Rectal smooth muscle tissue (tissue), 1 donor: ENCODE results near the gene PKNOX2.

Source experiments
- H3K27ac ChIP-seq: one replicate; pipeline ENCODE4 v1.7.0; 2013; ENCODE audit warnings: low read depth, low read length, inconsistent platforms
- H3K27me3 ChIP-seq: one replicate; pipeline ENCODE4 v1.7.0; 2013; ENCODE audit warnings: low read length; ENCODE audit not compliant: control insufficient read depth, insufficient read depth
- H3K36me3 ChIP-seq: one replicate; pipeline ENCODE4 v1.7.0; 2013; ENCODE audit warnings: low read length; ENCODE audit not compliant: control insufficient read depth, insufficient read depth
- H3K4me1 ChIP-seq: one replicate; pipeline ENCODE4 v1.7.0; 2013; ENCODE audit warnings: low read length; ENCODE audit not compliant: control insufficient read depth, insufficient read depth
- H3K4me3 ChIP-seq: one replicate; pipeline ENCODE4 v1.7.0; 2013; ENCODE audit warnings: low read length
- H3K9ac ChIP-seq: one replicate; pipeline ENCODE4 v1.7.0; 2013; ENCODE audit warnings: low read length

Gene PKNOX2

DNA sequence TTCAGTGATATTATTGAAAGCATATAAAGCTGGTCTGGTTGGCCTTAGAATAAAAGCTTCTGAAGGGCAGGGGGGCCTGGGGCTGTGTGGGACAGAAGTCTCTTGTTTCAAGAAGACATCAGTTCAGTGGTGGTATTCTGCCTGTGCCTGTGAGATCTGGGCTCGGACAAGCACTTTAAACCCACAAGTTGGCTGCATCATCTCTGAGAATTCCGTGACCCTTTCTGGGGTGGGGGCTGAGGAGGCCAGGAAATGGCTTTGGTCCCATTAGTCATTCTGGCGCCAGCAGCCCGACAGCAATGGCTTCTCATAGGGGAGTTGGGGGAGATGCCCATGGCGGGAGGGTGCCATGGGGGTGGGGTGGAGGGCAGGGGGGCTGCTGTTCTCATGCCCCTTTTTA lies 104.1 kb downstream of the PKNOX2 start:
- H3K27me3 ChIP-seq, result no peaks in the 10 kb centered on the region
- no peak overlapping the region for H3K4me3 ChIP-seq
- H3K36me3 ChIP-seq, result no peaks in the 10 kb centered on the region
- H3K4me1 ChIP-seq, result peaks cover 2% of the 10 kb centered on the region
- H3K27ac ChIP-seq, result no peak overlapping the region
- no peak overlapping the region for H3K9ac ChIP-seq

DNA sequence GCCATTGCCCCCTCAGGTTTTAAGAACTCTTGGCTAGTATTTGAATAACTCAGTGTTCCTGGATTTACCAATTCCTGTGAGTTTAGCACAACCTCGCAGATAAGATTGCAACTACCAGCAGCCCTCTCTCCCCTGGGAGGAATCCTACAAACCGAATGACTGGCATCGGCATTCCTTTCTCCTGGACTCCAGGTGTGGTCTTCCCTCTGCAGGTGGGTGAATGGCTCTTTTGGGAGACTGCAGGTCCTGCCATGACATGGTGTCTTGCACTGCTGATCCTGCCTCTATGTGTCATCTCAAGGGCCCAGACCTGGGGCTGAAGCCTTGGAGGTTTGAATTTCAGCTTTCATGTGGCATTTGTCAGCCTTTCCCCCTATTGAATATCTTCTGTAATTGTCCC lies 105.6 kb downstream of the PKNOX2 start:
- H3K4me1 ChIP-seq, result peaks cover 2% of the 10 kb centered on the region
- H3K9ac ChIP-seq, result no peak overlapping the region
- no peak overlapping the region for H3K4me3 ChIP-seq
- no peak overlapping the region for H3K27ac ChIP-seq
- no peaks in the 10 kb centered on the region for H3K27me3 ChIP-seq
- no peaks in the 10 kb centered on the region for H3K36me3 ChIP-seq

DNA sequence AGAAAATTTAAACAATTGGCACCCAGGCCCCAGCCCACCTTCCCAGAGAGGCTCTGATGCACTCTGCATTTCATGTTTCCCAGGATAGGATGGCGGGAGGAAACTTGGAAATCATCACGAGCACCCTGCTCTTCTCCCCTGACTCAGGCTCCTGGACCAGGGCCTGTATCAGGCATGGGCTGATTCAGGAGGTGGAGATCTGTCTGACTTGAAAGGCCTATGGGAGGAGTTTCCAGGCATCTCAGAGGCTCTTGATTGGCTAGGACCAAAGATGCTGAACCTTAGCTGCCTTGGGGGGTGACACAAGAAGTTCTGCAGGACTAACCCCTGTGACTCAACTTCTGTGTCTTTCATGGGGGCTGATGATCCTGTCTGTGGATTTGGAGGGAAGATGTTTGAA lies 106.2 kb downstream of the PKNOX2 start:
- no peaks in the 10 kb centered on the region for H3K27me3 ChIP-seq
- no peak overlapping the region for H3K9ac ChIP-seq
- H3K4me1 ChIP-seq, result peaks cover 2% of the 10 kb centered on the region
- no peaks in the 10 kb centered on the region for H3K36me3 ChIP-seq
- no peak overlapping the region for H3K27ac ChIP-seq
- H3K4me3 ChIP-seq, result no peak overlapping the region

DNA sequence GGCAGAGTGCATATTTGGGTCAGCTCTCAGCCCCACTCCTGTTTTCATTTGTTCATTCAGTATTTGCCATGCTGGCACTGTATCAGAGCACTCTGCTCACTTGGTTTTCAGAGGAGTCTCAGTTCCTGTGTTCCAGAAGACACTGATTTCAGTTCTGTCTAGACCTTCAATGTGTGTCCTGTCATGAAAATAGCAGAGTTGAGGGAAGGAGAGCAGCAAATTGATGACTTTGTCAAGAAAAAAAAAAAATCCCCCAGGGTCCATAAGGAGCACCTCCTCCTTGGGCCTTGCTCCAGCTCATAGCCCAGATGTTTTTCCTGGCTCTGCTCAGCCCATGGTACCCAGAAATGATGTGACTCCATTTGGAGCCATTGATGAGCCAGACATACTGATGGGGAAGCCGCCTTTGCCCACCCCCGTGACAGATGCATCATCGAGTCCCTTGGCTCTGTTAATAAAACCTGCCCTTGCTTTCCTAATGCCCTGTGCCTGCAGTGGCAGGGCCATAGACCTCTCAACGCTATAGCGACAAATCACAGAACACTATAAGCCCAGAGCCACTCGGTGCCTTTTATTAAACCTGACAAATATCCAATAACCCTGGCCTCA lies 107.0 kb downstream of the PKNOX2 start:
- no peaks in the 10 kb centered on the region for H3K36me3 ChIP-seq
- no peak overlapping the region for H3K27ac ChIP-seq
- no peak overlapping the region for H3K4me3 ChIP-seq
- H3K9ac ChIP-seq, result no peak overlapping the region
- peaks cover 2% of the 10 kb centered on the region for H3K4me1 ChIP-seq
- no peaks in the 10 kb centered on the region for H3K27me3 ChIP-seq

DNA sequence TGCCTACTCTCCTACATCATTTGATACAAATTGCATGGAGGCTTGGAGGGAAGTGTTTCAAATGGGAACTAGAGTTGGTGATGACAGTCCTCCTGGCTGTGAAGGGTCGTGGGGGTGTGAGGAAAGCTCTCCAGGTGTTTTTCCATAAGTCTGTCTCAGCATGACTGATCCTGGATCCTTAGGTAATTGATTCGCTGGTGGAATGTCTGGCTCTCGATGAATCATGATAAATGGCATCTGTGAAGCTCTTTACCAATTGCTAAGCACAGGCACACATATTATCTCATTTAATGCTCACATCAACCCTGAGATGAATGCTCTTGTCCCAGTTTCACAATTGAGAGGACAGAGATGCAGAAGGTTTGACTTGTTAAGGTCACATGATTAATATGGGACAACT lies 107.5 kb downstream of the PKNOX2 start:
- Histone ChIP-seq H3K4me1 (peaks cover 2% of the 10 kb centered on the region), H3K9ac (no peak overlapping the region), H3K27ac (no peak overlapping the region)

DNA sequence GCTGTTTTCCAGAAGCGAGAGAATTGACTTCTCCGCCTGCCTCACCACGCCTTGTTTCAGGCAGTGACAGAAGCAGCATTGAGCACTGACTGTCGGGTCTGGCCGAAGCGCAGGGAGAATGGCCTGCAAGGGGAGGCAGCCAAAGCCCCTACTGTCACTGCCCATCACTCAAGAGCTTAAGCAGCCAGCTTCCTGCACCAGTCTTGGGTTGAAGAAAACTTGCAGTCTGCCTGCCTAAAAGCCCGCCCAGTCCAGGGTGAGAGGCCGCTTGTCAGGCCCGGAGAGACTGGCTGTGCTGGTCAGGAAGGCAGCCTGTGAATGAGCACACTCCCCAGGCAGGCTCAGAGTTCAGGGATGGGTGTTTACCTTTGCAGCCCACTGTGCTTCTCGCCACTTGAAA lies 108.3 kb downstream of the PKNOX2 start:
- Histone ChIP-seq H3K27me3 (no peaks in the 10 kb centered on the region), H3K4me1 (peaks cover 2% of the 10 kb centered on the region), H3K36me3 (no peaks in the 10 kb centered on the region), H3K4me3 (no peak overlapping the region), H3K27ac (no peak overlapping the region), H3K9ac (no peak overlapping the region)

More for the DNA sequence above, 107.5 kb downstream of the PKNOX2 start:
- Histone ChIP-seq H3K4me3 (no peak overlapping the region), H3K27me3 (no peaks in the 10 kb centered on the region), H3K36me3 (no peaks in the 10 kb centered on the region)

DNA sequence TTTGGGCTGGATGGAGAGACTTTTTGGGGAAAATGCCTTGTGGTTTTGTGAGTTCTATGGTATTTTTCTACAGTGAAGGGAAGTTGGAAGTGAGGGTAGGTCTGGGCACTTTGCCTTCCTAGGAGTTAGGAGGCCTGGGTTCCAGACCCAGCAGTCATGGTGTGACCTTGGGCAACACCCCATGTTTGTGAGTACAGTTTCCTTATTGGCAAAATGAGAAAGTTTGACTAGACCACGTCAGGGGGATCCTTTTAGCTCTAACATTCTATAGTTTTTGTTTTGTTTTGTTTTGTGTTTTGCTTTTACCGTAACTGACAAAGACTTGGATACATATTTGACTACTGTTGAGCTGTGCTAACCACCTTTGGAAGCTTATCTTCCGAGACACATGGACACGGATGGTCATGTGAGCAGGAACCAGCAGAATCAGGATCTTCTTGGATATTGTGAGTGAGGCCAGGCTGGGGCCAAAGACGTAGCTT lies 109.0 kb downstream of the PKNOX2 start:
- Histone ChIP-seq H3K36me3 (no peaks in the 10 kb centered on the region), H3K4me1 (peaks cover 2% of the 10 kb centered on the region), H3K4me3 (no peak overlapping the region), H3K9ac (no peak overlapping the region), H3K27me3 (no peaks in the 10 kb centered on the region), H3K27ac (no peak overlapping the region)

DNA sequence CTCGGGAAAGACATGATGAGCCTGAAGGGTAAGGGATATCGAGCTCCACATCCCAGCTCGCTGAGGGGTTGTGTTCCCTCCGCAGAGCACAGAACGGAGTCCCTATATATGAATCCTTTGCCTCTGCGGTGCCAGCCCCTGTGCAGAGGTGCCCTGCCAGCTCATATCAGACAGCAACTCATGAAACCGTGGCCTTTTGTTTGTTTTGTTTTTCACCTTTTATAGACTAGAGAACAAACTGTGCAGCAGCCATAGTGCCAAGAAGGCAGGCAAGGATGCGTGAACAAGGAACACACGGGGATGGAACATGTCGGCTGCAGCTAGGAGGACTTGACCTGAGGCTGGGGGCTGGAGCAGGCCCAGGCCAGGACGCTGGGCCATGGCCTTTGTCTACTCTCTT lies 109.8 kb downstream of the PKNOX2 start:
- no peak overlapping the region for H3K4me3 ChIP-seq
- H3K4me1 ChIP-seq, result peaks cover 2% of the 10 kb centered on the region
- no peak overlapping the region for H3K27ac ChIP-seq
- no peaks in the 10 kb centered on the region for H3K27me3 ChIP-seq
- H3K36me3 ChIP-seq, result no peaks in the 10 kb centered on the region
- H3K9ac ChIP-seq, result no peak overlapping the region

DNA sequence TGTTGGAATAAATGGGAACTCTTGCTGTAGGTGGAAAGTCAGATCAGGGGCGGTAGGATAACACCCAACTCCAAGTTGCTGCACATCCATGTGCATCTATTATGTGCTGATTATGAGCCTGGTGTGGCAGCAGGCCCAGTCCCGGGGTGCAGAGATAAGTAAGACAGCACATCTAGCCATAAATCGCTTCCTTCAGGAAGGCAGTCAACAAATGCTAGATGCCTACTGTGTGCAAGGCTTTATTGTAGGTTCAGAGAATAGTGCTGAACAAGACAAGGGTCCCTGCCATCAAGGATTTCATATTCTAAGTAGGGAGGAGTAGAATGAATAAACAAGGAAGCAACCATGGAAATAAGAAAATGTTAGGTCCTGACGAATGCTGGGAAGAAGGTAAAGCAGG lies 110.2 kb downstream of the PKNOX2 start:
- no peak overlapping the region for H3K9ac ChIP-seq
- no peak overlapping the region for H3K4me3 ChIP-seq
- no peaks in the 10 kb centered on the region for H3K27me3 ChIP-seq
- no peaks in the 10 kb centered on the region for H3K36me3 ChIP-seq
- peaks cover 2% of the 10 kb centered on the region for H3K4me1 ChIP-seq
- no peak overlapping the region for H3K27ac ChIP-seq

DNA sequence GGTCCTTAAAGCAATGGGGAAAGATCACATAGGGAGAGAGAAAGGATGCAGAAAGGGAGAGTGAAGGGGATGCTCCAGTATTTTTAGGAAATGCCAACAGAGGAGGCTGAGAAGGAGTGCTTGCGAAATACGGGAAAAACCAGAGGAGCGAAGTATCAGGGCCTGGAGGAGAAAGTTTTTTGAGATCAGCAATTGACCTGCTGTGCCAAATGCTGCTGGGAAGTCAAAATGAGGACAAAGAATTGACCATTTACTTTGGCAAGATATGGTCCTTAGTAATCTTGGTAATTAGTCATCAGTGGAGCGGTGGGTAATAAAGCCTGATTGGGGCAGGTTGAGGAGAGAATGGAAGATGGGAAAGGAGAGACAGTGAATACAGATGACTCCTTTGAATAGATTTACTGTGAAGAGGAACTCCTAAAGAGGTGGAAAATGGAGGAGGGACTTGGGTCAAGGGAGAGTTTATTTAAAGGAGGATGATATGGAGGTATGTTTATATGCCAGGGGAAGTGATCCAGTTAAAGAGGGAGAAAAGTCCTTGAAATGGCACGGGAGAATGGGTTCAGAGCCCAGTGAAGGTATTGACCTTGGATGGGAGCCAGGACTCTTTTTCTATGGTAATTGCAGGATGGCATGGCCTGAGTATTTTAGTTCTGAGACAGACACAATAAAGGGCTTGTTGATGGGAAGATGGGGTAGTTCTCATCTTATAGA lies 111.5 kb downstream of the PKNOX2 start:
- H3K36me3 ChIP-seq, result no peaks in the 10 kb centered on the region
- H3K4me3 ChIP-seq, result no peak overlapping the region
- peaks cover 2% of the 10 kb centered on the region for H3K4me1 ChIP-seq
- no peak overlapping the region for H3K27ac ChIP-seq
- no peak overlapping the region for H3K9ac ChIP-seq
- no peaks in the 10 kb centered on the region for H3K27me3 ChIP-seq

DNA sequence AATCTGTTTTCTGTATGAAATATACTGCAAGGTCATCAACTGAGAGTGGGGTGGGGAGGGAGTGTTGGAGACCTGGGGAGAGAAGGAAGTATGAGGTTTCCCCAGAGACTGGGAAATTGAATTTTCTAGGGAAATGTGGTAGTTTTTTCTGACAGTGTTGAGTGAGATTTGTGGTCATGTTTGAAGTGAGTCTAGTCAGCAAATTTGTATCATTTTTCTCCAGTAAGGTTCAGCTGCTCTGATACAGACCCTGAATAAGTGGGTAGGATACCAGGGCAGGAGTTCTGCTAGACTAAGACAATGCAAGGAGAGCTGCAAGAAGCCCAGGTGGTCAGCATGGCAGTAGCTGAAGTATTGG lies 112.0 kb downstream of the PKNOX2 start:
- H3K4me3 ChIP-seq, result no peak overlapping the region
- no peak overlapping the region for H3K9ac ChIP-seq
- H3K36me3 ChIP-seq, result no peaks in the 10 kb centered on the region
- peaks cover 2% of the 10 kb centered on the region for H3K4me1 ChIP-seq
- no peaks in the 10 kb centered on the region for H3K27me3 ChIP-seq
- no peak overlapping the region for H3K27ac ChIP-seq

DNA sequence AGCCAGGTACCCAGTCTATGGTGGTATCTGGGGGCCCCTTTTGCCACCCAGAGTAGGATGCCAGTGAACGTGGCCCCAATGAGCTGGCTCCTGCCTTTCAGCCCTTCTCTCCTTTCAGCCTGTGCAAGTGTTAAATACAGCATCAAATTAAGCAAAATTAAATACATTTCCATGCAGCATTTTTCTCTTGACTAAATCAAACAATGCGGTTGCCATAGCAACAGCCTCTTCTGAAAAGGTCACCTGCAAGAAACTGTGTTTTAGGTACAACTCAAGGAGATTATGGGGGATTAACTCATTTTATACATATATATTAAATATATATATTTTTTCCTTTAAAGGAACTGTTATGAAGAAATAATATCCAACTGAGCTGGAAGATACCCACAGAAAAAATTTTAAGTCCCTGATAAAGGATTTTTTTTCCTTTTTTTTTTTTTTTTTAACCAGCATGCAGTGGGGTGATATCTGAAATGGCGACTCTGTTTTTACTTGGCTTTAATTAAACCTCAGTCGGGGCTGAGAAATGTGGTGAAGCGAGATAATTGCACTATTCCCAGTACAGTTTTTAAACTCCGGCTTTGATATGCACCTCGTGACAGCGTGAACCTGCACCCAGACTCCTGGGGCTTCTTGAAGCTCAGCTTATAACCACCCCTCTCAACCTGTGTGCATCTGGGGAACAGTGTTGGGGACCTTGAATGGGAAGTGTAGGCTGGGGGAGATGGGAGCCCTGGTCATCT lies 115.3 kb downstream of the PKNOX2 start:
- Histone ChIP-seq H3K36me3 (no peaks in the 10 kb centered on the region), H3K4me1 (no peaks in the 10 kb centered on the region), H3K27me3 (no peaks in the 10 kb centered on the region), H3K4me3 (no peak overlapping the region), H3K27ac (no peak overlapping the region), H3K9ac (no peak overlapping the region)
